HG03469 (cell line): Measurements from ENCODE around the gene TCERG1L.

ENCODE experiments used
- ATAC-seq: cut with Tn5 transposase; IDR thresholded peaks from one replicate; pipeline ENCODE4 v1.9.1; 2021; ENCODE audit warnings: mild to moderate bottlenecking, moderate library complexity, moderate number of reproducible peaks; ENCODE audit not compliant: unreplicated experiment

TCERG1L gene

GRCh38 chr10:131272897-131273451 lies 38.5 kb downstream of the TCERG1L start:
- no peak for ATAC-seq

GRCh38 chr10:131271966-131272365 lies 39.6 kb downstream of the TCERG1L start:
- ATAC-seq, result no peak

DNA sequence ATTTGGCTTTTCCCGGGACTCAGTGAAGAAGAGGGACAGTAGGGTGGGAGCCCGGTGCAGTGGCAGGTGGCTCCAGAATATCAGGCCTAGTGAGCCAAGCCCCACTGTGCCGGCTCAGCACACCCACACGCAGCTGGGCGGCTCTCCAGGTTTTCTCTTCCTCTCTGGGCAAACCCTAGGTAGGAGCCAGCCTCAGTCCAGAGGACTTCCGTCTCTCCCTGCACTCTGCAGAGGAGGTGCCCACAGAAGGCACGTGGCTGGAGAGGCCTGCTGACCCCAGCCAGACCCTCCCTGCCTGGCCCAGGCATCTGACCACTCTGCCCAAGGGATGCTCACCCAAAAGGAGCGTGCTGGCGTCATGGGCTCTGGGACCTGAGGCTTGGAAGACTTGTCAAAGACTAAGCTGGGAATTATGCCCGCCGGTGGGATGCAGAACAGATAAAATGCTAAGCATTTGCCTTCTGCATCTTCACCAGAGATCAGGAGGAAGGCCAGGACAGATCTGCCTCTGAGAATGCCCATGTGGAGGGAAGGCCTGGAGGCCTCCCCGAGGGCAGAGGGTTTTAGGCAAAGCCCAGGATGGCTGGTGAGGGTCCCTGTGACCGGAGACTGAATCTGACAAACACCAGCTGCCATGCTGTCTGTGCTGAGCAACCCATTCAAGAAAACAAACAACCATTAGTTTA lies 40.2 kb downstream of the TCERG1L start:
- ATAC-seq, result no peak

DNA sequence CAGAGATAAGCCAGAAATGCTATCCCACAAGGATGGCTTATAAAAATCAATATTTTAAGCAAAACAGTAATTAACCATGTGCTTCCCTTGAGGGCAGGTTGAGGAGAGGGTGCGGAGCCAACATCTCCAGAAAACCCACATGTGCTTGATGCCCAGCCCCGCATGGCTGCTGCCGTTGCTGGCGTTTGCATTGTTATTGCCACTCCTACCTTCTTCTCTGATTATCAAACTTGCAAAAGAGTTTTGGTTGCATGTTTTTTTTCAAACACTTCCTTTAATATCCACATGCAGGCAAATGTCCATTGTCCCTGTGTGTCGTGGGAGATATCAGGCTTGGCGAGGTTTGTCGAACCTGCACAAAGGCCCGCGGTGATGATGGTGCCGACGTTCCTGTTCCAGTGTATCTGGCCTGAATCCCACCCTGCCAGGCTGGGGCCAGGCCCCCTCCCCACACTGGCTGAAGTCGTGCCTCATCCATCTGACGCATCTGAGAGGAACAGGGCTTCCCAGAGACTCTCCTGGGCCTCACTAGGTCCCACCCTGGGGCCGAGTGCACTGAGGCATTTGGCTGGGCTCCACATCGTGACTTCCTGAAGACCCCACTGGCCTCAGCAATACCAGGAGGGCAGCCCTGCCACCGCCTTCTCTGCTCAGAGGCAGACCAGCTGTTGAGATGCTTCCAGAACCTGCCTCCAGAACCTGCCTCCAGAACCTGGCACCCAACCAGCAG lies 40.9 kb downstream of the TCERG1L start:
- no peak for ATAC-seq

- no peak for ATAC-seq
These were observed 41.6 kb downstream of the TCERG1L start for GRCh38 chr10:131269776-131270460.

GRCh38 chr10:131267814-131268095 lies 43.8 kb downstream of the TCERG1L start:
- ATAC-seq, result no peak

DNA sequence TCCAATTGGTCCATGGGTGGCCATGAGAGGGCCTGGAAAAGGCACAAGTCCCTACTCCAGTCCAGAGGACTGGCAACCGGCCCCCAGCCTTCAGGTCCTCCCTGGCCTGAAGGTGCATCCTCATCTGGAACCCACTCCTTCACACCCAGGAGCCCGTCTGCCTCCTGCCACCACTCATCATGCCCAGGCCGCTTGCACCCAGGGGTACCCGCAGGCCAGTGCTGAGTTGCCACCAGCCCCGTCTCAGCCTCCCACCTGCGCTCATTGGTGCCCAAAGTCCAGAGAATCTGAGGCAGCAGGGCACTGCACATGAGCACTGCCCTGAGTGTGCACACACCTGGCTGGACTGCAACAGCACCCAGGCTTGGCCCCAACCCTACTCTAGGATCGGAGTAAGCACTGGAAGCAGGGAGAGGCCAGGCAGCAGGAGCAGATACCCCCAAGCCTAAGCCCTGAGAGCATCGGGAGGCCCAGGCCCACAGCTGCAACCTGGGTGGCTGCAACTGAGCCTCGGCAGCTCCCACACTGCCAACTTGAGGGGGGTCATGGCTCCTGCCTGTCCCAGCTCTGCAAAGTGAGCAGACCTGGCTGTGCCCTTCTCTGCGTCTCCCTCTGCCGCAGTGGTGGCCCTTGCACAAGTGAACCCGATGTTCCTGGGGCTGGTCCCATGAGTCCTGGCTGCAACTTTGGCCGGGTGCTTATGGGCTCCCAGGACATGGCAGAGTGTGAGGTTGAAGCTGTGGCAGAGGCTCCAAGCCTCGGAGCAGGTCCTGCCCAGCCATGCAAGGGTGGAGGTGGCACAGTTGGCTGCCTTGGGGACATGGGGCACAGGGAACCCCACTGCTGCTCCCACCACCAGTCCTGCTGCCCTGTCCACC lies 44.3 kb downstream of the TCERG1L start:
- no peak for ATAC-seq

DNA sequence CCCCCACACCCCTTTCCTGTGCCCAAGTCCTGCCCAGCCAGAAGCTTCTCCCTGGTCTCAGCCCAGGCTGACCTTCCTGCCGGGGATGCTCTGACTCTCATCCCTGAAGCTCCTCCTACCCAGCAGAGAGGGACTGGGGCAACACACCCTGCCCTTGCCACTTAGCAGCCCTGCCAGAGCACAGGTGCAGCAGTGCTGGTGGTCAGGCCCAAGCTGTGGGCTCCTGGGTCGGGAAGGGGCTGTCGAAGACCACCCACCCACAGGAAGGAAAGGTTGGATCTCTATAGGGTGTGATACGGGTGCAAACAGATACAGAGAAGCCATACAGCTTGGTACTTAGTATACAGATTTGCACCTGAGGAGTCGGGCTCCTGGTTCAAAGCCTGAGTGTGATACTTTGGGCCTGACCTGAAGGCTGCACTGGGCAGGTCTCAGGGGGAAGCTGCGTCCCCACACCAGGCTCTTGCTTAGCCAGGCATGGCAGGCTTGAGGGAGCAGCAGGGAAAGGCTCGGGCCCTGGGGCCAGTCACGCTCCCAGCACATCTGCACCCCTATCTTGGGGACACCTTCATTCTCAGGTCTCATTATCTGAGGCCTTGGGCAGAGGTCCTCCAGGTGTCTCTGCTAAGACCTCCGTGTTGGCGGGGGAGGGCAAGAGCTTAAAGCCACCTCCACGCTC lies 47.3 kb downstream of the TCERG1L start:
- ATAC-seq, result no peak

DNA sequence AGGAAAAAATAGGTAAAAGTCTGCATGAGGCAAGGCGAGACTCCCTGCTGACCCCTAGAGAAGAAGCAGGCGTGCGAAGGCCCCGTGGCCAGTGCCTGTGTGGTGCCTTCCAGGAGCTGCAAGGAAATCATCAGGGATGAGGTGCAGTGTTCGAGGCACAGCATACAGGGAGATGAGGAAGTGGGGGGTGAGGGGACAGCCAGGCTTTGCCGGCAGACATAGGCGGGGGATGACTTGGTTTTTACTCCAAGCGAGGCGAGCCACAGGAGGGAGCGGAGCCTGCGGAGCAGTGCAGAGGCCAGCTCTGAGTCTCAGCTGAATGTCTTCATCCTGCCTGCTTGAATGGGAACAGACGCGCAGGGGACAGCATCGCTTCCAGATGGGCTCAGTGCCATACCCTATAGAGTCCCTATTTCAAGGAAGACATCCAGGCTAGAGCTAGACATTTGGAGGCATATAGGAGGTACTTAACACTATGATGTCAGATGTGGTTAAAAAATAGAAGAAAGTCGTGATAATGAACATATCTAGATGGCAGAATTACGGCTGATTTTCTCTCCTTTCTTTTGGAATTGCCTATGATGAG lies 49.5 kb downstream of the TCERG1L start:
- ATAC-seq, result no peak

GRCh38 chr10:131260452-131261211 lies 50.9 kb downstream of the TCERG1L start:
- ATAC-seq, result no peak

GRCh38 chr10:131260031-131260430 lies 51.5 kb downstream of the TCERG1L start:
- ATAC-seq, result no peak

GRCh38 chr10:131259535-131259934 lies 52.0 kb downstream of the TCERG1L start:
- no peak for ATAC-seq

- no peak for ATAC-seq
These were observed 53.3 kb downstream of the TCERG1L start for GRCh38 chr10:131258256-131258655.

DNA sequence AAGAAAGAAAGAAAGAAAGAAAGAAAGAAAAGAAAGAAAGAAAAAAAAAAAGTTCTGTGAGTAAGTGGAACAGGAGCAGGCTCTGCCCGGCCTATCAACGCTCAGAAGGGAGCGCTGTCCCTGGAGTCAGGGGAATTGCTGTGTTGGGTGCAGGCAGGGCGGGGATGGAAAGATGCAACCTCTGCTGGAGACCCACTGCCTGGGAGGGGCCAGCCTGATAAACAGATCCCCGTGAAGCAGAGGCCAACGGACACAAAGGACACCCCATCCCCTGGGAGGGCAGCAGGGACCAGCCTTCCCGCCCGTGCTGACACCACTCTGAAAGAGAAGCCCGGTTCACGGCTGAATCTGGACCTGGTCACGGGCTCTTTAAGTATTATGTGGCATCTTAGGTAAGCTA lies 54.5 kb downstream of the TCERG1L start:
- ATAC-seq, result no peak

DNA sequence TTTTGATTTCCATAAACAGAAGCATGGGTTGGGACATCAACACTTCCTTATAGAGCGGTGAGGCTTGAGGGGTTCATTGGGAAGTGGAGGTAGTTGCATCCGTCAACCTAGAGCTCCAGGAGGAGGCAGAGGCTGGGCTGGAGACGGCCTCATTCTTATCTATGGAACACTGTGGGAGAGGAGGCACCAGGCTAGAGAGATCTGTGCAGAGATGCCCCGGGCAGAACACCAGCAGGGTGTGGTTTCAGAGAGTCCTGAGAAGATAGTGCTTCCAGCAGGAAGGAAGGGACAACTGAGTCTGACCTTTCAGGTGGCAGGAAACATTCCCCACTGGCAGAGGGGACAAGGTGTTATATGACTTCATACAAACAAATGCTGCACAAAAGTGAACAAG lies 56.7 kb downstream of the TCERG1L start:
- no peak for ATAC-seq

- no peak for ATAC-seq
These were observed 57.3 kb downstream of the TCERG1L start for GRCh38 chr10:131253931-131254858.

DNA sequence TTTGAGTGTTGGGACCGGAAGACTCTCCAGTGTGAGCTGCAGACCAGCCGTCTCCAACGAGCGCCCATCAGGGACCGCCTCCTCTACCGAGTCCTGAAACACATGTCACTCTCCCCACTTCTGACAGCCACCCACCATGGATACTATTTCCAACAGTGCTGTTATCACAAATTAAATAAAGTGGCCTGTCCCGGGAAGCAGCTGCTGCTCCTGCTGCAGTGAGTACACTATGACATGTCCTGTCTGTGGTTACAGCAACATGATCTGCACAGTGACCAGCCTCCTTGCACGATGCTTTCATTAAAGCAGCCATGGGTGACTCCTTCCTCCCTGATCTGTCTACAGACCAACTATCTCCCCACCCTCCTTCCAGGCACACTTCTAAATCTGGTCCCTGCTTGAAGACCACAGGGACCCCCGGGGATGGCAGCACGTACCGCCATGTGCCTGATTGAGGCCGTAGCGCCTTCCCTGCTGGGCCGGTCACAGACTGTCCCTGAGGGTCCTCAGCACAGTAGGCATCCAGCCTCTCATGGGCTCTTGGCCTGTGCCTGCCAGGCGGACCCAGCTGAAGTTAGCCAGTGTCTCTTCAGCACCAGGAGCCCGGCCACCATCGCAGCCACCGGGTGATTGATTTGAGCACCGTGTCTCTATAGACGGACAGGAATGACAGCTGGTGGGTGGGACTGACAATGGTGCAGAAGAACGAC lies 58.8 kb downstream of the TCERG1L start:
- no peak for ATAC-seq

GRCh38 chr10:131251146-131251541 lies 60.4 kb downstream of the TCERG1L start:
- no peak for ATAC-seq
